Omental fat pad (tissue), 4 donors: Measurements from ENCODE around the gene C8A. TPM values are rescaled to one million over a fixed set of nuclear protein-coding genes. Genes with fewer than 3 reads are reported as not detected.

Experiments
- ATAC-seq: fragments of 150-250 bp; one replicate; pipeline ENCODE4 v1.9.1; 2016; ENCODE audit warnings: mild to moderate bottlenecking, moderate library complexity; ENCODE audit not compliant: low FRiP score
- DNase-seq: peaks from one replicate; pipeline ENCODE4 v3.0.0-alpha.2; 2019; ENCODE audit warnings: low spot score
- CTCF ChIP-seq, 3 donors: fragments of 450-650 bp; IDR thresholded peaks; one replicate each; pipeline ENCODE4 v1.5.1; 2016 to 2017; ENCODE audit warnings: antibody characterized with exemption in 3 of 3, mild to moderate bottlenecking in 3 of 3, moderate library complexity in 2 of 3
- total RNA-seq, 4 donors: library from RNA; depleted of rRNA; stranded (reverse); fragments of >200 nt; gene quantifications; one replicate each; pipeline ENCODE4 v1.1.0, GENCODE V29; 2016

The C8A gene
- total RNA-seq: not detected

DNA sequence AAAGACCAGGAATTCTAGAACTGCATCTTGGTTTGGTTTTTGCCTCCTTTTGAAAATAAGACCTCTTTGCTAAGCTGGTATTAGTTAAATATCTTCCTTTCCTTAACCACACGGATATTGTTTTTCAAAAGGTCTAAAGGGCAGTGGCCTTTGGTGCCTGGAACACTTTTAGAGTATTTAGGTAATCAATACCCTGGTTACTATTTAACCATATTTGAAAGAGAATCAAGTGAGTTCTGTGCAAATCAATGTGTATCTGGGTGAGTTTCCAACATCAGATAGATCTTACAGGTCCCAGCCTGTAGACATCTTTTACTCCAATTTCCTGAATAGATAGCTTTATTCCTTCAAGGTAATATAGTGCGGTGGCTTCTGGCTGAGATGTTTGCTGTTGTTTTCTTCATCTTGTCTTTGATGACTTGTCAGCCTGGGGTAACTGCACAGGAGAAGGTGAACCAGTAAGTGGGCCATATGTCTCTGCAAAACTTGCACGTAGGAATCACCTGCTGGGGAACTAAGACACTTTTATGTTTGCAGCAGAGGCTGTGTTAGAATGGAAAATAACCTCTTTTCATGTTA is at the start of gene C8A:
Gene C8A, plus strand, starts transcription at position 277 of the 579 bp plus-strand sequence. Its CDS starts 105 bp downstream, at position 382.
- DNase-seq (no peak), ATAC-seq (no peak)
- TF ChIP-seq CTCF (IDR thresholded peaks at IDR 0.05): no peak

GRCh38 chr1:56806804-56807203 is 47.8 kb upstream of the C8A start:
- no peak for DNase-seq
- no peak for TF ChIP-seq CTCF (IDR thresholded peaks at IDR 0.05)
- ATAC-seq: no peak

DNA sequence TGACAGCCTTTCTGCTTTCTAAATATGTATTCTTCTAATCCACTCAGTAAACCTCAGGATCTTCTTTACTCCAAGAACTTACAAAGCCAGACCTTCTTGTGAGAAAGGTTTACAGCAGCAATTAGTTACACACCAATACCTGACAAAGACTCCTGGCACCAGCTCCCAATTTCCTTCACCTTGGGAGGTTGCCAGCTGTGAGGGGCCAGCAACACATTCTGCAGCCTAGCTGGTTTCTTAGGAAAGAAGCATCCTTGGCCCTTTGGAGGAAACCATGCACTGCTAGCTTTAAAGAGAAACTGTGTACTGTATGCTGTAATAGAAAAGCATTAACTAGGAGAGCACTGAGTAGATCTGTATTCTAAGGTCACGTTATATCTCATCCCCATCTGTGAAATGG is 46.2 kb upstream of the C8A start:
- ATAC-seq (no peak), DNase-seq (no peak)
- TF ChIP-seq CTCF (IDR thresholded peaks at IDR 0.05): no peak

DNA sequence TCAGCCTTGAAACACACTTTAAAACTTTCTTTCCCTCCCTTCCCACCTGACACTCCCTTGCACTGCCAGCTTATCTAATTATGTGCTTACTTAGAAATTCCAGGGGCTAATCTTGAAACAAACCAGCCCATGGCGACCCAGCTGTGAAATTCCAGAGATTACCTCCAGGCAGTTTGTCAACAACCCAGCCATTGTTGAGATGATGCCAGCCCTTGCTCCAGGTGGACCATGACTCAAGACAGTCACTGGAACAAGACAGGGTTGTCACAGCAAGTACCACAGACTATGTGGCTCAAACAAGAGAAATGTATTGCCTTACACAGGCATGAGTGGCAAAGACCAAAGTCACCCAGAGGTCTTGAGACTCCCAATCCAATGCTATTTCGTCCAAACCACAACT is 43.3 kb upstream of the C8A start:
- TF ChIP-seq CTCF (IDR thresholded peaks at IDR 0.05): no peak
- DNase-seq (no peak), ATAC-seq (no peak)

- TF ChIP-seq CTCF (IDR thresholded peaks at IDR 0.05): no peak
- DNase-seq (no peak), ATAC-seq (no peak)
These were observed 40.4 kb upstream of the C8A start for GRCh38 chr1:56814205-56814604.

DNA sequence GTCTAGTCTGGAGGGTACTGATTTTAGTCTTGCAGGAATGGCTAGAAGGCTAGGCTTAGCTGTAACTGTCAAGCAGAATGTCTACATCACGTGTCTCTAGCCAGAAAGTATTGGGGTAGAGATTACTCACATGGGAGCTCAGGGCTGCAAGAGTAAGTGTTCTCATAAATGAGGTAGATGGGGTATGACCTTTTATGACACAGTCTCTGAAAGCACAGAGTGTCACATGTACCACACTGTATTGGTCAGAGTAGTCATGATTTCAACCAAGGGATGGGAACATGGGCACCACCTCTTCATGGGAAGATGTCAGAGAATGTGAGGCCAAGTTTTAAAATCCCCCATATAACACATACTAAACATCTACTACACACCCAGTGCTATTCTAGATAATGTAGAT is 38.3 kb upstream of the C8A start:
- no peak for TF ChIP-seq CTCF (IDR thresholded peaks at IDR 0.05)
- peak; percentile 30 for ATAC-seq
- DNase-seq: no peak

DNA sequence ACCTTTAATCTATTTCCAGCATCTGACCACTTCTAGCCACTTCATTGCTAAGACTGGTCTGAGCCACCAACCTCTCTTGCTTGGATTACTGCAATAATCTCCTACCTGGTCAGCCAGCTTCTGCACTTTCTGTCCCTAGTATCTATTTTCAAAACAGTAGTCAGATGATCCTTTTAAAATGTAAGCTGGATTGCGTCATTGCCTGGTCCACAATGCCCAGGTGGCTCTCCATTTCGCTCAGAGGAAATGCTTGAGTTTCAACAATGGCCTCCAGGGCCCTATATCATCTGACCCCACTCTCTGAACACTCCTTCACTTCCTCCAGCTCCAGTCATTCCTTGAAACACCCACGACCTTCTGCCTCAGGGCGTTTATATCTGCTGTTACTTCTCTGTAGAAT is 37.7 kb upstream of the C8A start:
- DNase-seq (no peak), ATAC-seq (no peak)
- TF ChIP-seq CTCF (IDR thresholded peaks at IDR 0.05): no peak
